LNCAP (cell line): ENCODE measurements around the gene CAPRIN2.

Experiments
- TF ChIP-seq, protein P1 (sequence below): fragments of 450-650 bp; IDR thresholded peaks from 2 replicates; pipeline ENCODE4 v1.5.1; 2017; ENCODE audit warnings: mild to moderate bottlenecking

CAPRIN2 gene

DNA sequence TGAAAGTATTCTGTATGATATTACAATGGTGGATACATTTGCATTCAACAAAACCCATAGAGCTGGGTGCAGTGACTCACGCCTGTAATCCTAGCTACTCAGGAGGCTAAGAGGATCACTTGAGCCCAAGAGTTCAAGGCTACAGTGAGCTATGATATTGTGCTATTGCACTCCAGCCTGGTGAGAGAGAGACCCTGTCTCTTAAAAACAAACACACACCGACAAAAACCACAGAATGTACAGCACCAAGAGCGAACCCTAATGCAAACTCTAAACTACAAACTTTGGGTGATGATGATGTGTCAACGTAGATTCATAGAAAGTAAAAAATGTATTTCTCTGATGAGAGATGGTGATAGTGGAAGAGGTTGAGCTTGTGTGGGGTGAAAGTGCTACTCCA lies 8.6 kb downstream of the CAPRIN2 start:
- TF ChIP-seq, protein P1, sequence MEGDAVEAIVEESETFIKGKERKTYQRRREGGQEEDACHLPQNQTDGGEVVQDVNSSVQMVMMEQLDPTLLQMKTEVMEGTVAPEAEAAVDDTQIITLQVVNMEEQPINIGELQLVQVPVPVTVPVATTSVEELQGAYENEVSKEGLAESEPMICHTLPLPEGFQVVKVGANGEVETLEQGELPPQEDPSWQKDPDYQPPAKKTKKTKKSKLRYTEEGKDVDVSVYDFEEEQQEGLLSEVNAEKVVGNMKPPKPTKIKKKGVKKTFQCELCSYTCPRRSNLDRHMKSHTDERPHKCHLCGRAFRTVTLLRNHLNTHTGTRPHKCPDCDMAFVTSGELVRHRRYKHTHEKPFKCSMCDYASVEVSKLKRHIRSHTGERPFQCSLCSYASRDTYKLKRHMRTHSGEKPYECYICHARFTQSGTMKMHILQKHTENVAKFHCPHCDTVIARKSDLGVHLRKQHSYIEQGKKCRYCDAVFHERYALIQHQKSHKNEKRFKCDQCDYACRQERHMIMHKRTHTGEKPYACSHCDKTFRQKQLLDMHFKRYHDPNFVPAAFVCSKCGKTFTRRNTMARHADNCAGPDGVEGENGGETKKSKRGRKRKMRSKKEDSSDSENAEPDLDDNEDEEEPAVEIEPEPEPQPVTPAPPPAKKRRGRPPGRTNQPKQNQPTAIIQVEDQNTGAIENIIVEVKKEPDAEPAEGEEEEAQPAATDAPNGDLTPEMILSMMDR, result no peak

DNA sequence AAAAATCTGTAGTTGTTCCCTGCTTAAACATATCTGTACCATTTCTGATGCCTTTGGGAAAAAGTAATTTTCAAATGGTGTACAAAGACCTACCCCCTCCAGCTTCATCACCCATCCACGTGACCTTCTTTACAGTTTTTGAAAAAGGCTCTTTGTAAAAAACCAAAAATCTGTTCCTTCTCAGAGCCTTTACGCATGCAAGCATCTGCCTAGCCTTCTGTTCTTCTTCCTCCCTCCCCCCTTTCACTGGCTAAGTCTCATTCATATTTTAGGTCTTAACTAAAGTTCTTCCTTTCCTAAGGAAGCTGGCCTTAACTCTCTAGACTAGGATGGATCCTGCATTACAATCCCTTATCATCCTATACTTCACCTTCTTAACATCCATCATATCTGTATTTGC lies 10.4 kb downstream of the CAPRIN2 start:
- TF ChIP-seq, protein P1, result no peak

DNA sequence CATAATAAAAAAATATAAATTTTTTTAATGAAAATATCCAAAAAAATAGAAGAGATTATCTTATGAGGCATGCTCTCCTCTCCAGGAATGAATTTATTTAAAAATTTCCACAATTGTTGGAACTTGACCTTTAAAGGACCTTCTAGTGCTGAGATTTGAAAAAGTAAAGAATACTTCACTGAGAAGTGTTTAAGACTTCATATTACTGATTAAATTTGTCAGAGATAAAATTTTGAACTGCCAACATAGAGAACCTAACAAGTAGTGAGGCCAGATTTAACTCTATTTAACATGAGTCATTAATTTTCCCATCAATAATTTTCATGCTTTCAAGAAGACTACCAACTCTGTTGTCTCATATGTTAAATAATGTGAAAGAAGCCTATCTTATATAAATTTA lies 14.5 kb downstream of the CAPRIN2 start:
- TF ChIP-seq, protein P1, result no peak

DNA sequence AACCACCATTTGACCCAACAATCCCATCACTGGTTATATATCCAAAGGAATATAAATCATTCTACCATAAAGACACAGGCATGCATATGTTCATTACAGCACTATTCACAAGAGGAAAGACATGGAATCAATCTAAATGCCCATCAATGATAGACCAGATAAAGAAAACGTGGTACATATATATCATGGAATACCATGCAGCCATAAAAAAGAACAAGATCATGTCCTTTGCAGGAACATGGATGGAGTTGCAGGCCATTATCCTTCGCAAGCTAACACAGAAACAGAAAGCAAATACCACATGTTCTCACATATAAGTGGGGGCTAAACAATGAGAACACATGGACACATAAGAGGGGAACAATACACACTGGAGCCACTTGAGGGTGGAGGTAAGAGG lies 15.7 kb downstream of the CAPRIN2 start:
- TF ChIP-seq, protein P1, result no peak

DNA sequence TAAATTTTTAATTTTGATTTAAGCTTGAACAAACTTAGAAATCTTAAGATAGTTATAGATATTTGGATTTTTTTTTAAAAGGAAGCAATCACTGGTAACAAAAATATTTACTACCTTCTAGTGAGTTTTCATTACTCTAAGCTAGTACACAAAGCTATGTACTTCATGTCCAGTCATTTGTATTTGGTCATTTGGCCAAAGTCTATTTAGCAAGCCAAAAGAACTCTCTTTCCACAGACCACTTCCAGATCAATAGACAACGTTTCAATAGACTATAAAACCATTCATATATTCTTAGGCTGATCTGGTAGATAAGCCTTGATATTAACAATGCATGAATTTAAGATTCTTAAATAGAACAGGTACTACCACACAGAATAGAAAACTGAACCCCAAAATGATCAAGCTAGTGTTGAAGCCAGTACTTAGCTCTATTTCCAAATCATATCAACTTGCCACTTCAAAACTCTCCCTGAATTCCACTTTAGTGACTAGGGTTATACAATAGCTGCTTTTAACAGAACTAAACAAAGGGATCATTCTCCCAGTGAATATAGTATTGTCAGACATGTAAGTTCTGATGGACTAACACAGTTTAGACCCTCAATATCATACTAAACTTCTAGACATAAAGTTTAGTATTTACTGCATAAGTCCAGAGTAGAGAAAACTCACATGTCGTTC lies 21.7 kb downstream of the CAPRIN2 start:
- TF ChIP-seq, protein P1, result no peak

DNA sequence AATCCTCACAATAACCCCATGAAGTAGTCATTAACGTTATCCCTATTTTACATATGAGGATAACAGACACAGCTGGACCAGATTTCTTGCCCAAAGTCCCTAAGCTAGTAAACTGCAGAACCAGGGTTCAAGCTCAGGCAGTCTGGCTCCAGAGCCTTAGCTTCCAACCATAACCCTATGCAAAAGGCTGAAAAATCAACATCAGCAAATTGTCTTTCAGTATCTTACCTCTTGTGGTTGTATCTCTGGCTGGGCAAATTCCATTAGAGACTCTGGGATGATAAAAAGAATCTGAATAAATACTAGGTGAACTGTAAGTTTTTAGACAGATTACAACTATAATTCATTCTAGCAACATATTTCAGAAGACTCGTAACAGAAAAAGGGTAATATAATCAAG lies 24.7 kb downstream of the CAPRIN2 start:
- TF ChIP-seq, protein P1, result no peak

DNA sequence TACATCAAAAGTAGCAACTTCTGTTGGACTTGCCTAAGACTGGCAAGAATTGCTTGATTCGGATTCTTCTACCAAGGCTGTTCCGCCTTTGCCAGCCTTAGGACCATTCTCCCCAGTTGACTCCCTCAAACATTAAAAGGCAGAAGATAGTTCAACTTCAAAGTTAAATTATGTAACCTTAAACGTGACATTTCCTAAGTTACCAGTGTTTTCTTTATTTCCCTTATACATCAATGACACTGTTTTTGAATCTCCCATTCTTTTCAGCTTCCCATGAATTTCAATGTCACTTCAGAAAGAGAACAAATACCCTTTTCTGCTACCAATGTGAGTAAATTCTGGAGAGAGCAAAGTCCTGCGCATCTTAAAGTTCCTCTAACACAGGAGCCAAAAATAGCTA lies 25.2 kb downstream of the CAPRIN2 start:
- TF ChIP-seq, protein P1, result no peak

DNA sequence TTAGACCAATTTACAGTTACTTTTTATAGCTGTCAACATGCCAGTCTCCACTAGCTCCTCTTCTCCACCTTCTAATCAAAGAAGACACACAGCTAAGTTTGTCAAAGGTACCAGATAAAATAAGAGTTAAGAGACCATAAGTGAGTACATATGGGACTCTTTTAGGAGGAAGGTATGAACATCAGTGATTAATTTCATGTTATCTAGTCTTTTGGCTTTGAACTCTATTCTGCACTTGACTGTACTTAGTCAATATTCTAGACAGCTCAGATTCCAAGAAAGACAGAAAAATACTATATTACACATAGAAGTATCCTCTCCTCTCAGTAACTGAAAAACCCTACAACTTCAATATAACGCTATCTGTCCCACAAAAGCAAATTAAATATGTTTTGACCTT lies 28.1 kb downstream of the CAPRIN2 start:
- TF ChIP-seq, protein P1, result no peak
